GM19467 (cell line): ENCODE measurements around the gene MRPL14.

Experiments used
- ATAC-seq: cut with Tn5 transposase; IDR thresholded peaks from one replicate; pipeline ENCODE4 v1.9.1; 2021; ENCODE audit warnings: mild to moderate bottlenecking, moderate library complexity; ENCODE audit not compliant: unreplicated experiment

The MRPL14 gene

DNA sequence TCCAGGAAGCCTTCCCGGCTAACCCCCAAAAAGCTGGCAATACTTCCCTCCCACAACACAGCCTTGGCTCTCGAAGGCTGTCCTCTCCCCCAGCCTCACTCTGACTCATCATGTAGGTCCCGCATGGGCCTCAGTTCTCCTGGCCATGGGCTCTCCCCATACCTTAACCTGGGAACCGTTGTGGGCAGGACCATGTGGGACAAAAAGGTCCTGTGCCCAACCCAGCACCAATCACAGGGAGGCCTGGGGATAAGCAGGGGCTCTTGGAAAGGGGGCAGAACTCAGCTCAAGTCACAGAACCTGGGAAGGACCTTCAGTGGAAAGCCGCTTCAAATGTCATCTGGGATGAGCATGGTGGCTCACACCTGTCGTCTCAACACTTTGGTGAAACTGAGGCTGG, 45.5 kb downstream of the MRPL14 start:
- no peak for ATAC-seq

DNA sequence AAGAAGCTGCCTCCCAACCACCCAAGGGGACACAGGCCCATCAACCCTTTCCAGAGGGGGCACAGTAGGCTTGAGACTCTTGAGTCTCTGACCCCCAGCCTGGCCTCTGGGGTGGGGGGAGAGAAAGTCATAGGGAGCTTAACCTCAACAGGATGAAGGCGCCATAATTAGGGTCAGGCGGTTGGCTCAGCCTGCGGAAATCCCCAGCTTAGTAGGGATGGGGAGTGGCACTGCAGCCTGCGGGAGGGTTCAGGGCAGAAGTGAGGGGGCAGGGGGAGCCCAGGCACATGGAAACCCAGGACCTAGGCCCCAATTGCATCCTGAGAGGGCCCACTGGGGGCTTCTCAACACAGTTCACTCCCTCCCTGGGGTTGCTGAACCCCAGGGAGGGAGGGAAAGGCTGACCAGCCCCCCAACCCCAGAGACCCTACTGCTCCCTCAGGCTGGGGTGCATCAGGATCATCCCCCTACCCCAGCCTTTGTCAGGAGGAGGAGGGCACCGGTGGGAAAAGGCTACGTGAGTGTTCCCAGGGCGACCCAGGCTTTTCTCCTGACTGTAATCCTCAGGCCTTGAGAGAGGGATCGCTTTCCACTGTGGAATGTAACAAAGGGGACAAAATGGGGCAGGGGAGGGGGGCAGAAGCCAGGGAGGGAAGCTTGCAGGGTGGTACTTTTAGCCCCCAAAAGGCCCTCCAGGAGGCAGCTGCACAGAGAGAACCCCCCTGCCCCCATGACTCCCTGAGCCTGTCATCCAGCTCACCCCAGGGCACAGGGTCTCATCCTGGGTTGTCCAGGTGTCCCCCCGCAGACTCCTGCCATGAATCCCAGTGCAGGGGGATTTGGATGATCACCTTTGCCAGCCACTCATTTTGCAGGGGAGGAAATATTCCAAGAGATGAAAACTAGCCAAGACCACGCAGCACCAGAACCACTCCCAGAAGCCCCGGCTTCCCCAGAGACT, 46.4 kb downstream of the MRPL14 start:
- ATAC-seq: no peak

DNA sequence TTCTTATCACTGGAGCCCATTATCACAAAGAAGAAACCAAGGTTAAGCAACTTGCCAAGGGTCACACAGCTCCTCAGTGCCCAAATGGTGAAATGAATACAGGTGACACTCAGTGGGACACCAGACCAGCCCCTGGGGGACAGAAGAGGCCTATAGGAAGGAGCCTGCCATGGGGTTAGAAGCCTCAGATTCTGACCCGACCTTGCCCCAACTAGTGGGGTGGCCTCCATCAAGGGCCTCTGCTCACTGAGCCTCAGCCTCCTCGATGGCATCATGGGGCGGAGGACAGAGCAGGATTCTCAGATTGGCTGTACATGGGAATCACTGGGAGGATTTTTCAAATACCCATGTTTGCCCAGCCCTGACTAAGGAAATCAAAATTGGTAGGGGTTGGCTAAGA, 47.6 kb downstream of the MRPL14 start:
- no peak for ATAC-seq

DNA sequence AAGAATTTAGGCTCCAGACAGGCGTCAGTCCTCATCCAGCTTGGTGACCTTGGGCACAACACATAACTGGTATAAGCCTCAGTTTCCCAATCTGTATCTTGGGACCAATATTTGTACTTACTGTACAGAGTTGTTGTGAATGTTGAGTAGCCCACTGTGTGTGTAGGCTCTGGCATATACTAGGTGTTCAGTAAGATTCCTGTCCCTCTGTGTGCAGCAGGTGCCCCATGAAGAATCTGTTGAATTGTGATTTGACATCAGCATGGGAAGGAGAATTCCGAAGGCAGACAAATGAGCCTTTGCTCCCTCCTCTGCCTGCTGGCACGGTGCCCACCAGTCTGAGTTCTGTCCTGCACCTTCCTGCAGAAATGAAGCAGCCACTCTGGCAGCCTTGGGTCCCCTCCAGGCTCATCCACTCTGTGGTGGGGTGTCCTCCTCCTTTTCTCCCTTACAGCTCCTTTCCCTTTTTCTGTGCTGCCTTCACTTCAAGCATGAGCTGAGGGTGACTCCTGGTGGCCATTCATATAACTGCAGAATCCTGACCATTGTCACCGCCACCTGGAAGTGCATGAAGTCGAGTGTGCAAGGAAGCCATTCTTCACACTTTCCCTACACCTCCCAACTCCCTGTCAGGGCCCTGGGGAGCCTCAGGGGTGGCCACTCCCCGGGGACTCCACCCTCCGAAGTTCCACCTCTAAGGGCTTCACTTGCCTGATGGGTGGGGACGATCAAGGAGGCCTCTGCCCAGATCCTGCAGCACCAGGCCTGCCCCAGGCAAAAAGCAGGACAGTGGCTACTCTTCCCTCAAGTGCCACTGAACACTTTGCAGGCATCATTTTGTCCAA, 48.2 kb downstream of the MRPL14 start:
- no peak for ATAC-seq

DNA sequence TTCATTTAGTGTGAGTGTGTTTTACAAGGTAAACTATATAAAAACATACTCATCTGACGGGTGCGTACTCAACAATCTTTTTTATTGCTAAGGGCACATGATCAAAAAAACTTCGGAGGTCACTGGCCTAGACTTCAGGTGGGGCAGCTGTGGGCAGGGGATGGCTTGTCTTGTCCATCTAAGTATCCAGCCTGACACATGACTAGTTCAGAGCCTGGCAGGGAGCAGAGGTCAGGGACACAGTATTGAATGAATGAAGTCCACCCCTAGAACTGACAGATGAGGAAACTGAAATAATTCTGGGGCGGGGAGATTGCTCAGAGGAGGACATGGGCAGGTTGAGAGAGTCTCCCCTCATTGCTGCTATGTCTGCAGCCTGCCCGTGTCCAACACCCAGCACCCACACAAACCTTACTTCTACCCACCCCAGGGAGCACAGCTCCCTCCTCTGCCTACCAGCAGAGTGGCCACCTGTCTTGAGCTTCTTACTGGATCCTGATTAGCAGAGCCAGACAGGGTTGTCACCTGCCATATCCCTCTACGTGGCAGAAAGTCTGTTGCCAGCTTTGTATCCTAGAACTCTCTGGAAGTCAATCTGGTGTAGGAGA, 48.9 kb downstream of the MRPL14 start:
- no peak for ATAC-seq

DNA sequence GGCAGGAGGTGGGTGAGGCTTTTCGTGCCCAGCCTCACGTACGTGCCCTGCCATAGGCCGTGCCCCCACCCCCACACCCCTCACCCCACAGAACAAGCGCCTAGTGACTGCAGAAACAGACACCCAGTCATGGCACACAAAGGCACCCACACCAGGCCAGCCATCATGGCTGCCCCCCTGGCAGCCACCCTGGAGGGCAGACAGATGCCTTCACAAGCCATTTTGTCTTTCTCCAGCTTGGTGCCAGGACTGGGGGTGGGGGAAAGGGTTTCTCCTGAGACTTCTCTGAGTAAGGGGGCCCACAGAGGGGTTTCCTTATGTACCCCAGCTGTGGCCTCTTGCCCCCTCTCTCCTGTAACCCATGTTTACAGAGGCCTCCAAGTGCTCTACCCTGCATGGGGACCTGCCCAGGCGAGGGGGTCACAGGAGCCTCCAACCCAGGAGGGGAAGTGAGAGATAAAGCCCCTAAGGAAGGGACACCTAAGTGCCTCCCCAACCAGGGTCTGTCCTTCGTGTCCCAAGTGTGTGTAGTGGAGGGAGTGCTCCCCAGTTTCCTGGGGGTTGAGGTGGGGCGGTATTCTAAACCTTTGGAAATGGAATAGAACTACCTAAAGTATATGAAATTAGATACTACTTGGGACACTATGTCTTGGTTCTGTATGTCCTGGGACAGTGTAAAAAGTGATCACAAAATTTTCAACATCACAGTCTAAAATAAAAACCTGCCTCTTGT, 49.9 kb downstream of the MRPL14 start:
- no peak for ATAC-seq

DNA sequence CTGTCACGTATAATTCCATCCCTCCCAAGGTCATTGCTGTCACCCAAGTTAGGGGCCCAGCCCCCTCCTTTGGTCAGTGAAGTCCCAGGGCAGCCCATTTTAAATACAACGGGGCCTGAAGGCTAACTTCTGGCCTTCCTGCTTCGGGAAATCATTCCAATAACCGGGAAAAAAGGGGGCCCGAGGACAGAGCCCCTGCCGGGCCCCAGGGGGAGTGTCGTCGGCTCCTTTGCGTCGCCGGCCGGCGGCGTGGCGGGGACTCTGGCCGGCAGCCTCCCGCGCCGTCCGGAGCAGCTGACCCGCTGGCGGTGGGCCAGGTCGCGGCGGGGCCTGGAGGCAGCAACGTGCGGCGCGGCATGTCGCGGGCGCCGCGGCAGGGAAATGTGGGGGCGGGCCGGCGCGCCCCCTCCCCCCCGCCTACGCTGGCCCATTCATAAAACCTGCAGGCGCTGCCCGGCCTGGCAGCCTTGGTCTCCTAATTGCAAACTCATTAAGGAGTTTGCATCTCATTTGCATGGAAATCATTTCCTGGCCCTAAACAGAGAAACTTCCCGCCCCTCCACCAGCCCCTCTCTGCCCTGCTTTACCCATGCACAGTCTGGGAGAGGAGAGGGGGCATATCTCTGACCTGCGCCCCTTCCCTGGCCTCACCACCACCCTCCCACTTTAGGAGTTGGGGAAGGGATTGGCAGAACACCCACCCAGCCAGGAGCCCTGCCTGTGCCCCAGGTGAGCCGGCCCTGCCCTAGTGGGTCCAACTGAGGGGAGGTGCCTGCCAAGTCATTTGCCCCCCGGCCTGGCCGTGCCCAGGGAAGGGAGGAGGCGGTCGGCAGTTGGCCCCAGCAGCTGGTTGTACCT, 50.7 kb downstream of the MRPL14 start:
- no peak for ATAC-seq

DNA sequence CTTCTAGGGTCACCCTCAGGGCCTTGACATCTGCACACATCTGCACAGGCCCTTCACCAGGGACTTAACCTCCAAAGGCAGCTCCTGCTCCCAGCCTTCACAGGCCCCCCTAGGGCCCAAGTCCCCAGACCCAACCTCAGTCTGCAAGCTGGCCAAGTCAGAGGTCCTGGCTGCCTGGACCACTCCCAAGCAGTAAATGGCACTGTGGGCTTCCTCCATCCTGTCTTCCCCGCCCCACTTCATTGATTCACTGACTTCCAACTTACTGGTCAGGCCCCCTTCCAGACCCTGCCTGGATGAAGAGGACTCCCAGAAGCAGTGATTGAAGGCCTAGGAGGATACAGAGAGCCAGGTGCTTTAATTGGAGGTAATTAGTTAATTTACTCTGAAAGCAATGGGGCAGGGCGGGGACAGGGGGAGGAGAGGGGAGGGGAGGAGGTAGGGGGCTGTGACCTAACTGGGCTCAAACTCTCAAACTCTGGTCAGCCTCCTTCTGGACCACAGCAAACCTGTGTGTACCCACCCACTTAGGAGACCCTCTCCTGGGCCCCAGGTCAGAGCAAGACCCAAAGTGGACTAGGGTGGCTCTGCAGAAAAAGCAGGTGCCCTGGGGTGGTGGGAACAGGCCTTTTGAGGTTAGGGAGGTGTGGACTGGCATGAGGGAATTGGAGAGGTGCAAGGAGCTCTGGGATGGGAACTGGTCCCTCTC, 51.5 kb downstream of the MRPL14 start:
- ATAC-seq: no peak

DNA sequence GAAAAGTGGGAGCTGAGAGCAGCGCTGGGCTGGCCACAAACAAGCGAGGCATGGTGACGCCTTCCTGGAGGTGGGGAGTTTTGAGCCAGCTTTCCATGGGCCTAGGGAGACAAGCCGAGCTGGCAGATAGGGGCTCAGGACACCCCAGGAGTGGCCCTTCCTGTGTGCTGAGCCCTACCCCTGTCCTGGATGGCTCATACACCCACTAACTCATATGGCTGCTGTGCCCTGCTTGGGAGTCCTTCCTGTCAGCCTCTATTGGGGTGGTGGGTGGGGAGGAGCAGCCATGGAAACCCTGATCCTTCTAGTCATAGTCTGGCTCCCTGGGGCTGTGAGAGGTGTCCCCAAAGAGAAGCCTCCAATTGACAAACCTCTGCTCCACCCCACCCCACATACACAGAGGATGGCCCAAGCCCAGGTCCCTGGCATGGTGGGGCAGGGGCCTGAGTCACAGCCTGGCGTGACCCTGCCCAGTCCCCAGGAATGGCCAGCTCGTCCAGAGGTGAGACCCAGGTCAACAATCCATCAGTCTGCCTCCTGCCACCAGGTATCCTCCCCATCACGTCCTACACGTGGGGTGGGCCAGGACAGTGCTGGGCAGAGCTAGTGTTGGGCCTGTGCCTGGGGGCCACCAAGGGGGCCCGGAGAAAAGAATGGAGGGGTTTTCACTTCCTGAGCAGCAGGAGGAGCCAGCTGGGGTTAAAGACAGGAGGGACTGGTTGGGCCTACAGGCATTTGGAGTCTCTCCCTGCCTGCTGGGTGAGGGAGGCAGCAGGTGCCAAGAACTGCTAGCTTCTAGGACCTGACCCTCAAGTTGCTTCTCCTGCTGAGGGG, 52.2 kb downstream of the MRPL14 start:
- no peak for ATAC-seq

DNA sequence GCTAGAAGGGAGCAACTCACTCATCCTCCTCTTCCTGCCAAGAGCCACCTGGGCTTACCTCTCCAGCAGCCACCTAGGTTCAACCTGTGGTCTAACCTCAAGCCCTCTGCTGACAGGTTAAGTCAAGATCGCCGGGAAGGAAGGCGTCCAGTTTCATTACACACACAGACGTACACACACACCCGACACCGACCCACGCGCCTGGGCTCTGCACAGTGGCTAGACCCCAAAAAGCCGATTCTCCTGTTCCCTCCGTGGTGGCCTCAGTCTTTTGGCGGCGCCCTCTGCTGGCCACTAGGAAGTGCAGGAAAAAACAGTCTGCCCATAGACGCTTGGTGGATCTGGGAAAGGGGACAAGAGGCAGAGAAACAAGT, 52.8 kb downstream of the MRPL14 start:
- ATAC-seq: no peak

DNA sequence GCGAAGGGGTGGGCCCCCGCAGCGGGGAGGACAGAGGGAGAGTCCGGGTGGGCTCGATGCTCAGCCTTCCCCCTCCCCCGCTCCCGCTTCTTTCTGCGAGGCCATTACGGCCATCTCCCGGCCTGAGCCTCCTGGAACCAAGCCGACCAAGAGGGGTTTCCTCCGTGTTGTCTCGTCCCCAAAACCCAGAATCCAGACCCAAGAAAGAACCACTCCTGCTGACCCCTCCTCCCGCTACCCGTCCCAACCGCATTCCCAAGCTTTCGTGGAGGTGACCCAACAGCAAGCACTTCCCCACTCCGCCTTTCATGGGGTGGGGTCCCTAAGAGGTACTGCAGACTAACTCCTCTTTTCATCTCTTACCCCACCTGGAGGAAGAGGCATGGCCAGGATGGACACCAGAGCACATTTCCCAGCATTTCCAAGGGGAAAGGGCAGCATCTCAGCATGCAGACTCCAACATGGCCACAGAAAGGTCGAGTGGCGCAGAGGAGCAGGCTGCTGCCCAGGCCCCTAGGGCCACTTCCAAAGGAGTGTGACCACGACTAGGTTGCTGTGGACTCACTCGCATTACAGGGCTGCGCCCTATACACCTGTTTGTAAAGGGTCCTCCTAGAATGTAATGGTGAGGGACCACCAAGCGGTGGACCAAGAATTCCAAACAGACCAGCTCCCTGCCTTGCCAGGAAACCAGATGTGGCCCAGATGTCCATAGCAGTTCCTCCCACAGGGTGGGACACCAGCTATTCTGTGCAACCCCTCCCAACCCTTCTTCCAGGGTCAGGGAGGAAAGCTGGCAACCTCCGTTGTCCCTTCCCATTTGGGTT, 53.4 kb downstream of the MRPL14 start:
- no peak for ATAC-seq

DNA sequence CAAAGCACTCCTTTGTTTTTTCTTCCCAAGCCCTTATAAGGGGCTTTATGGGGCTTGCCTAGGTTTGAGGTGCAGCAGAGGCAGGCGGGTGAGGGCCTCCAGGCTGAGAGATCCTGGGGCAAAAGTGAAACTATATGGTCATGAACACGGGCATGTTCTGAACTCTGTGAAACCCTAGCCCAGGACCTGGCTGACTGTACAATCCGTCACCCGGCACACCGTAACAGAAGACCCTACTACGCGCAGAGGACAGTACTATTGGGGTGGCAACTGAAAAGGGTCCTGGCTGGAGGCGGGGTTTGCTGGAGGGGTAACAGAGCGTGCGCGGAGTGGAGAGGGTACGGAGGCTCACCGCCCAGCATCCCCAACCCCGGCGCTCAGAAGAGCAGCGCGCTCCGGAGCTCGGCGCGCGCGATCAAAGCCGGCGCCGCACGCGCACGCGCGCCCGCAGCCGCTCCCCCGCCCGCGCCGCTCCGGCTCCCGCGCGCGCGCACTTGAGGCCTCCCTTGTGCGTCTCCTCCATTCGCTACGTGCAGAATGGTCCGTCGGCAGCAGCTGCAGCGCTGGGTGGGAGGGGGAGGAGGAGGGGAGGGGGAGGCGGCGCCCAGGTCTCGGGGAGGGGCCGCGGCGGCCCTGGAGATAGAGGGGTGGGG, 54.2 kb downstream of the MRPL14 start:
- ATAC-seq: peak; percentile 52

DNA sequence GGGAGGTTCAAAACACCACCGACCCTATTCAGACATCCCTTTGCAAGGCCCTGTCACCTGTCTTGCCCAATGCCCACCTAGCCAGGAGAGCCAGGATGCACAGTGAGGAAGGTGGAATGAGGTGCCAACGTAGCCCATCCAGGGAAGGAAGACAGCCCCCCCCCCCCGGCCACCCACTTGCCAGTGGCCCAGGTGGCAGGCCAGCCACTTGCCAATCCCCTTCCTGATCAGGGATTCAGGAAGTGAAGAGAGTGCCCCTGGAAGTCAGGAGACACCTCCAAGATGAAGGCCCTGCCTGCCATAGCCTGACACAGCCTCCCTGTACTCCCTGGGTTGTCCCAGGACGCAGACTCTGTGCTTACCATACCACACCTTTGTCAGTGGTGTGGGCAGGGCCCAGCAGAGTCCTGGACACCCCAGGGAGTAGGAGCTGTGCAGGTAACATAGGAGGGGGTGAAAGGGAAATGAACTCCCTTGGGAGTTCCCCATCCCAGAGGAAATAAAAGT, 54.7 kb downstream of the MRPL14 start:
- ATAC-seq: no peak

DNA sequence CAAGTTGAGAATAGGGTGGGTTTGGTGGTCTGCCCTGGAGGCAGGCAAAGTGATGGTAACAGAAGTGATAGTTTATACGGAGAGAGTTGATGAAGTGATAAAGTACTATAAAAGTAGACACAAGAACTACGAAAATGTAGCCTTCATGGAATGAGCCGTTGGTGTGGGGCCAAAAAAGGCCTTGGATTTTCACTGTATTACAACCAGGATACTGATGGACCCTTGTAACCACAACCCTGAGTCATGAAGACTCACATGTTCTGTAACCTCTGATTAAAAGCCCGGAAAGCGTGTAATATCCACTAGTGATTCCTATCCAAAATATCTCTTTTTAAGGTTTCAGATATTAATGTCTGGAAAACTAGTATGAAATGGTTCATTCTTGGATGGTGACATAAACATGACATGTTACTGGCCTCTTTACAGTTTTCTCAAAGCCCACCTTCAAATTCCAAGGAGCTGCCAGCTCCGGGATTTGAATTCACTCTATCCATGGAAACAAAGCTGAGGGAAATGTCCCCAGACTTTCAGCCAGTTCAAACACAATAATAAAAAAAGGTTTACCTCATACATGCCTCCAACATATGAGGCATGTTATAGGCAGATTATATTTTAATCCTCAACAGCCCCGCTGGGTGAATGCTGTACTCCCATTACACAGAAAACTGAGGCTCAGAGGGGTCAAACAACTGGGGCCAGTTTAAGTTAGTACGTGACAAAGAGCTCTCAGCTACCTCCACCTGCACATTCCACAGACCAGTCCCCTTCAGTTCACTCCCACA, 55.4 kb downstream of the MRPL14 start:
- no peak for ATAC-seq

DNA sequence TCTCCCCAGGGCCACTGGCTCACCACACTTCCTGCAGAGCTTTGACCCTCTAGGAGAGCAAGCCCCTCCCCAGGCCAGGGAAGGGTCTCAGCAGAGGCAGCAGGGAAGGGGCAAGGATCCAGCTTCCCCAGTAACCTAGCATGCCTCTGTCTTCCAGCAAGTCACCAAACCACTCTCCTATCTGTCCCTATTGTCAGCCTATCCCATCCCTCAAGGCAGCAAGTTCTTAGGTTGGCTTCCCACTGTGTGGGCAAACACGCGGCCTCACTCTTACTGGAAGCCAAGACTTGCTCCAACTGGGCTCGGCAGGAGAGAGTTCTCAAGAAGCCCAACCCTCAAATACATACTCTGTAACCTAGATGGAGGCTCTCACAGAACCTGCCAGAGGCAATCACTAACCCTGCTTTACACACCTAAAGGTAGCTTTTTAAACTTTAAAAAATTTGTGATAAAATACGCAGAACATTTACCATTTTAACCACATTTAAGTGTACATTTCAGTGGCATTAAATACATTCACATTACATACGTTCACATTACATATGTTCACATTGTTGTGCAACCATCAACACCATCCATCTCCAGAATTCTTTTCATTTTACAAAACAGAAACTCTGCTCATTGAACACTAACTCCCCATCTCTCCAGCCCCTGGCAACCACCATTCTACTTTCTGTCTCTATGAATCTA, 58.5 kb downstream of the MRPL14 start:
- no peak for ATAC-seq
